Activated naive CD4-positive, alpha-beta T cell treated with anti-CD3 and anti-CD28 coated beads, Interleukin-2, amount 50 U/mL, for 72 hours (primary cell): ENCODE measurements around the gene CDHR1. TPM values are rescaled to one million over a fixed set of nuclear protein-coding genes. Genes with fewer than 3 reads are reported as not detected.

Experiments used
- ATAC-seq, 2 donors: fragments of 150-1000 bp; cut with Tn5 transposase; 2 replicates each; pipeline ENCODE4 v1.10.0; 2021; ENCODE audit warnings: mild to moderate bottlenecking in 2 of 2, moderate library complexity in 2 of 2
- DNase-seq, 2 donors: peaks; one replicate each; pipeline ENCODE4 v3.0.0; 2021 to 2022; ENCODE audit warnings: low spot score in 2 of 2
- H3K27ac Mint-ChIP-seq, 2 donors: one replicate each; pipeline ENCODE4 v1.8.0; 2022; ENCODE audit warnings: mild to moderate bottlenecking in 2 of 2, mixed read lengths in 2 of 2
- H3K36me3 Mint-ChIP-seq, 2 donors: one replicate each; pipeline ENCODE4 v1.8.0; 2022; ENCODE audit warnings: mixed read lengths in 2 of 2
- H3K9me3 Mint-ChIP-seq, 2 donors: one replicate each; pipeline ENCODE4 v1.8.0; 2022; ENCODE audit warnings: mixed read lengths in 2 of 2
- total RNA-seq, 2 donors: library from RNA; stranded (reverse); gene quantifications; one replicate each; pipeline ENCODE4 v1.2.3, GENCODE V29; 2022

CDHR1 gene
- total RNA-seq, 2 donors from 2014 or later = 0.64 to 1.1 TPM

DNA sequence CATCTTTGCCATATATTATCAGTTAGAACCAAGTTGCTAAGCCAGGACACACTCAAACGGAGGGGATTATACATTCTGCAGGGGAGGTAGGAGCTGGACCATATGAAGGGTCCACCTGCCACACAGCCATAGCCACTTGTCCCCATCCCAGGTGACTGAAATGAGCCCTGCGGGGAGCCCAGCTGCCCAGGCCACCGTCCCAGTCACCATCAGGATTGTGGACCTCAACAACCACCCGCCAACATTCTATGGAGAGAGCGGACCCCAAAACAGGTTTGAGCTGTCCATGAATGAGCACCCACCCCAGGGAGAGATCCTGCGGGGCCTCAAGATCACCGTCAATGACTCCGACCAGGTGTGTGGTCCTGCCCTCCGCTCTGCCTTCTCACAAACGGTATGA, 13.7 kb downstream of the CDHR1 start:
- no peak overlapping the region for H3K27ac Mint-ChIP-seq
- DNase-seq = no peak
- no peaks in the 10 kb centered on the region for H3K9me3 Mint-ChIP-seq
- ATAC-seq = no peak
- H3K36me3 Mint-ChIP-seq = no peaks in the 10 kb centered on the region

DNA sequence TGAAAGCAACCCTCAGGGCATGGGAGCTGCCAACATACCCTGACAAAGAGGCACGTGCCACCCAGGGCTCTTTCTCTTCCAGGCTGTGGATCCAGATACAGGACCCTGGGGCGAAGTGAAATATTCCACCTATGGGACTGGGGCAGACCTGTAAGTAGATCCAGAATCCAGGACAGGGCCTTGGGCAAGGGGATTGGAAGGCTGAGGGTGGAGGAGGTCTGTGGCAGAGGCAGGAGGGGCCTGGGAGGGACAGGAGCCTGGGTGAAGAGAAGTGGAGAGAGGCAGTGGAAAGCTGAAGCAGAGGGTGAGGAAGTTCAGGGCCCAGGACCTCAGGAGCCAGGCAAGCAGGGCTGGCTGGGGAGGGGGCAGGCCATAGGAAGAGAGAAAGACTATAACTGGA, 17.2 kb downstream of the CDHR1 start:
- no peak for DNase-seq
- Mint-ChIP-seq H3K27ac (no peak overlapping the region), H3K9me3 (no peaks in the 10 kb centered on the region), H3K36me3 (no peaks in the 10 kb centered on the region)
- no peak for ATAC-seq

DNA sequence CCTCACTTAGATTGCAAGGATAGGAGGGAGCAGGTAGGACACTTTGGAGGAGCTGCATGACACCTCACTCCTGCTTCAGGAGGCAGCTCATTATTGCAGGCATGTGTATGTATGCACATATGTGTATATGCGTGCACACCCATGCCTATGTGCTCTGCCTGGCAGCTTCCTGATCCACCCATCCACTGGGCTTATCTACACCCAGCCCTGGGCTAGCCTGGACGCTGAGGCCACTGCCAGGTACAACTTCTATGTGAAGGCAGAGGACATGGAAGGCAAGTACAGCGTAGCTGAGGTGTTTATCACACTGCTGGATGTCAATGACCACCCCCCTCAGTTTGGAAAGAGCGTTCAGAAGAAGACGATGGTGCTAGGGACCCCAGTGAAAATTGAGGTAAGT, 17.7 kb downstream of the CDHR1 start:
- ATAC-seq (no peak), DNase-seq (no peak)
- Mint-ChIP-seq H3K36me3 (no peaks in the 10 kb centered on the region), H3K27ac (no peak overlapping the region), H3K9me3 (no peaks in the 10 kb centered on the region)

DNA sequence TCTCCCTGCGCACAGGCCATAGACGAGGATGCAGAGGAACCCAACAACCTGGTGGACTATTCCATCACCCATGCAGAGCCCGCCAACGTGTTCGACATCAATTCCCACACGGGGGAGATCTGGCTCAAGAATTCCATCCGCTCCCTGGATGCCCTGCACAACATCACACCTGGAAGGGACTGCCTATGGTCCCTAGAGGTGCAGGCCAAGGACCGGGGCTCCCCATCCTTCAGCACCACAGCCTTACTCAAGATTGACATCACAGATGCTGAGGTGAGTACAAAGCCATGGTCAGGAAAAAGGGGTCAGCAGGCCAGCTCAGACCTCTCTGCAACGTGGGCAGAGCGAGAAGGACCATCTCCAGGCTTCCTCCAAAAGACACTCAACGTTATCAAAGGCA, 18.7 kb downstream of the CDHR1 start:
- no peaks in the 10 kb centered on the region for H3K9me3 Mint-ChIP-seq
- no peaks in the 10 kb centered on the region for H3K36me3 Mint-ChIP-seq

DNA sequence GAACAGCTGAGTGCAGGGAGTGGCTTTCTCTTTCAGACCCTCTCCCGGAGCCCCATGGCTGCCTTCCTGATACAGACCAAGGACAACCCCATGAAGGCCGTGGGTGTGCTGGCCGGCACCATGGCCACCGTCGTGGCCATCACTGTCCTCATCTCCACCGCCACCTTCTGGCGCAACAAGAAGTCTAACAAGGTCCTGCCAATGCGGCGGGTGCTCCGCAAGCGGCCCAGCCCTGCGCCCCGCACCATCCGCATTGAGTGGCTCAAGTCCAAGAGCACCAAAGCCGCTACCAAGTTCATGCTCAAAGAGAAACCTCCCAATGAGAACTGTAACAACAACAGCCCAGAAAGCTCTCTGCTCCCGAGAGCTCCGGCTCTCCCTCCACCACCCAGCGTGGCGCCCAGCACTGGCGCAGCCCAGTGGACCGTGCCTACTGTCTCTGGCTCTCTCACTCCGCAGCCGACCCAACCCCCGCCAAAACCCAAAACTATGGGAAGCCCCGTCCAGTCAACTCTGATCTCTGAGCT, 19.8 kb downstream of the CDHR1 start:
- Mint-ChIP-seq H3K27ac (peak overlapping the region in 1 of 2 donors; percentile 44), H3K9me3 (peaks cover under 1% of the 10 kb centered on the region in 2 donors), H3K36me3 (peaks cover 0 to 1% of the 10 kb centered on the region in 2 donors)
- ATAC-seq (peak in 1 of 2 donors; percentile 33), DNase-seq (no peak)

More for the DNA sequence above, 18.7 kb downstream of the CDHR1 start:
- DNase-seq (no peak), ATAC-seq (no peak)
- no peak overlapping the region for H3K27ac Mint-ChIP-seq

DNA sequence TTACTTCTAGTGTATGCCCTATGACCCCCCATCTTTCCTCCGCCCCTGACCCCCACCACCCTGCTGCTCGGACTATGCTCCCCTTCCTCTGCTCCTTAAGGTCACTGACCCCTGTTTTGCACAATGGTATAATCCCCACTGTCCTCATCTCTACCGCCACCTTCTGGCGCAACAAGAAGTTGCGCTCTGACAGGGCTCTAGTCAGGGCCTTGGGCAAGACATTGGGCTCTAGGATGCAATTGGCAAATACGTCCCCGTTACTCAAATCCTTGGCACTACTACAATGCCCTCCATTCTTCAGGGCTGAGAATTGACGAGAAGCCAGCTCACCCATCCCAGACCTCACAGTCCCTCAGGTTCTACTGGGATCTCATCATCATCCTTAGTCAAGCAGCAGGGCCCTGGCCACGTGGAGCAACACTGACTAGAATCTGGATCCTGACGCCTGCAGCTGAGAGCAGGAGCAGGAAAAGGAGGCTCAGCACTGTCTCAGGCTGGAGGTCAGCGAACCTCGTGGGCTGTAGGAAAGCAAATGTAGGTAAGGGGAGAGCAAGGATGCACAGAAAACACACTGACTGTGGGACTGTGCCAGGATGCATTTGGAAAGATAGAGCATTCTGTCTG, 20.4 kb downstream of the CDHR1 start:
- no peak overlapping the region for H3K27ac Mint-ChIP-seq
- DNase-seq (peak in 1 of 2 donors; percentile 64), ATAC-seq (peak; percentile 80 to 83)
- peaks cover 5 to 6% of the 10 kb centered on the region in 2 donors for H3K36me3 Mint-ChIP-seq
- H3K9me3 Mint-ChIP-seq = peaks cover 6% of the 10 kb centered on the region in 2 donors

DNA sequence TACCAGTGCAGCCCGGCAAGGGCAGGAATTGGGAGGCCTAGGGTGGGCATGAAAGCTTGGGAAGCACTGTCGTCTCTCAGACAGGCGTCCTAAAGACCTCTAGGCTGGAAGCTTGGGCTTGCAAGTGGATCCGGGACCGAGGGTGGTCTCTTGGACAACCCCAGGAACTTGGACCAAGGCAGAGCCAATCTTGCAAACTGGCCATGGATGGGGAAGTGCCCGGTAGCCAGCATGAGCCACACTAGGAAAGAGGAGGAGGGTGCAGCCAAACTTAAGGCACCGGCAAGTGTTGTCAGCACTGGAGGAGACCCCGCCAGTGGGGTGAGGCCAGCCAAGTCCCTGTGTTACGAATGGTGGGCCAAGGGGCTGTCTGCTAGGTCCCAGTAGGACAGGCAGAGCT, 22.5 kb downstream of the CDHR1 start:
- Mint-ChIP-seq H3K9me3 (peaks cover 6% of the 10 kb centered on the region in 2 donors), H3K27ac (no peak overlapping the region), H3K36me3 (peaks cover 5 to 6% of the 10 kb centered on the region in 2 donors)
- DNase-seq (no peak), ATAC-seq (no peak)

DNA sequence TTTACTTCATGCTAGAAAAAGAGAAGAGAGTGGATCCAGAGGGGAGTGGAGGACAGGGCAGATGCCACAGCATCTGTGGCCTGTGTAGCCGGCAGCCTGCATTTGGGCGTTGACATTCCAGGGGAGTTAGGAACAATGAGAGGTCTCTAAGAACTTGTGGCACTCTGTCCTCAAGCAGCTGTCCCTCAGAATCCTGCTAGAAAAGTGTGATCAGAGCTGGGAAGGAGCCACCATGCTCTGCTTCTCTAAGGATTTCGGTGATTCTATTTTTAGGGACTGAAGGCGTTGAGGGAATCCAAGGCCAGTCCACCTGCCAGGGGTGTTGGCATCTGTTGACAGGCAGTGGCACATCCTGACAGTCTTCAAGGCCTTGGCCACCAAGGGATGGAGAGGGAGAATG, 23.4 kb downstream of the CDHR1 start:
- H3K9me3 Mint-ChIP-seq = peaks cover 6% of the 10 kb centered on the region in 2 donors
- no peak for ATAC-seq
- peaks cover 5 to 6% of the 10 kb centered on the region in 2 donors for H3K36me3 Mint-ChIP-seq

DNA sequence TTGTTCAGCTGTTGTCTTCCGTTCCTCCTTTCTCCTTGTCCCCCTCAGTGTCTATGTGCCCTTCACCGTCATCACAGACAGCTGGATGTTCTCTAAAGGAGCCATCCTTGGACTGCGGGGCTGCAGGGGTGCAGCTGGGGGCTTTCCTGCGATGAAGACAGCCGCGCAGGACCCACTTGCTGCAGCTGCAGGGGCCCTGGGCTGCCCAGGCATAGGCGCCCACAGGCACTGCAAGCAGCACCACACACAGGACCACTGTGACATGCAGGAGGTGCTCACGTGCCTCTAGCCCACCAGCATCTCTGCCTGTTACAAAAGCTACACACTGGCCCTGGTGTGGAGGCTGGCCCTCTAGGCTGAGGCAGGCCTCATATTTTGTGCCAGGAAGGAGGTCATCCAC, 27.6 kb downstream of the CDHR1 start:
- ATAC-seq = no peak
- peaks cover 6% of the 10 kb centered on the region in 2 donors for H3K9me3 Mint-ChIP-seq
- H3K36me3 Mint-ChIP-seq = peaks cover 5 to 6% of the 10 kb centered on the region in 2 donors
- no peak for DNase-seq
- no peak overlapping the region for H3K27ac Mint-ChIP-seq

More for the DNA sequence above, 23.4 kb downstream of the CDHR1 start:
- H3K27ac Mint-ChIP-seq = no peak overlapping the region
- no peak for DNase-seq

DNA sequence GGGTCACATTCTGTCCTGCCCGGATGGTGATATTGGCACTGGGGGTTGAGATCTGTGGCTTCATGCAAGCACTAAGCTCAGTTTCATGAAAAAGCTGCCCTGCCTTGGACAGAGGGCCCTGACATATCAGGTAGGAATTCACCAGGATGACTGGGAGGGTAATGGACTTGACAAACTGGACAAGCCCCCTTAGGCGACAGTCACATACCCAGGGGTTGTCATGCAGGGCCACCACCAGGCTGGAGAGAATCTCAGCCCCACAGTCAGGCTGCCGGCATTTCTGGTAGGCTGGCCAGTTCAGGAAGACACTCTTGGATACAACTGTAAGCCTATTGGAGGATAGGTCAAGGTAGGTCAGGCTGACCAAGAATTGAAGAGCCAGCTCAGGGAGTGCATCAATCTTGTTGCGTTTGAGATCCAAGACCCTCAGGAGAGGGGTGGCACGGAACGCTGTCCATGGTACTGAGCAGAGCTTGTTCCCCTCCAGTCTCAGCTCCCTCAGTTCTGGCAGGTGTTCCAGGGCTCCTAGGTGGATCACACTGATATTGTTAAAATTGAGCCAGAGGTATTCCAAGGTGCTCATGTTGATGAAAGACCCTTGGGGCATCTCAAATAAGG, 30.2 kb downstream of the CDHR1 start:
- no peak for ATAC-seq
- Mint-ChIP-seq H3K9me3 (peaks cover 1 to 2% of the 10 kb centered on the region in 2 donors), H3K36me3 (peaks cover under 1% of the 10 kb centered on the region in 2 donors)

DNA sequence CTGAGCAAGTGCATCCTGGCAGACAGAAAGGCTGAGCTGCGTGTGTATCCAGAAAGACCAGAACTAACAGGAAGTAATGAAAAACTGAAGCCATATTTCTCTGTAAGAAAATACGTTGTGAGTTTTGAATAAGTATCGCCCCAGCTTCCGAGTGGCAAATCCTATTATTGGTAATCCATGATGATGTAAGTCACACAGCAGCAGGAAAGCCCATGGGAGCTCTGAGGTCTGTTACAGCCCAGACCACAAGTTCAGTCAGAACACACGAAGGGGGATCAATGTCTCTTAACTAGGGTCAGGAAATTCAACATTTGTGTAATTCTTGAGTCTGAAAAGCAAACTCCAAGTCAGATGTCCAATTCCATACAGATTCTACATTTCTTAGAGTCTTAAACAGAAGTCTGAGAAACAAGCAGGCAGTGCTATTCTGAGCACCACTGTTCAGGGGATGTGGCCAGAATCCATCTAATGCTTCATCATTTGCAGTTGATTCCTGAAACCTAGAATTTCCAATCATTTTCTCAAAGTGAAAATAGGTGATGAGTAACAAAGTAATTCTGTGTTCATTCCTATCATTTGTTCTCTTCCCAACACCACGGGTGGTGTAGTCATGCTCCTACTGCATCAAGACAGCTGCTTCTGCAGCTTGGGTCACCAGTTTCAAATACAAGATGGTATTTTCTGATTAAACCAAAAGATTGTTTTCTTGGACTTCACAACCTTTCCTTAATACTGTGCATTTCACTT, 31.3 kb downstream of the CDHR1 start, which contains the start of gene LRIT2:
Gene LRIT2, minus strand, starts transcription at position 118 of the 747 bp plus-strand sequence. Its CDS starts 24 bp downstream, at position 94.
- Mint-ChIP-seq H3K27ac (no peak within 1 kb of the TSS), H3K36me3 (no peaks in the 10 kb centered on the region)

More for the DNA sequence above, 30.2 kb downstream of the CDHR1 start:
- DNase-seq = no peak
- no peak overlapping the region for H3K27ac Mint-ChIP-seq

DNA sequence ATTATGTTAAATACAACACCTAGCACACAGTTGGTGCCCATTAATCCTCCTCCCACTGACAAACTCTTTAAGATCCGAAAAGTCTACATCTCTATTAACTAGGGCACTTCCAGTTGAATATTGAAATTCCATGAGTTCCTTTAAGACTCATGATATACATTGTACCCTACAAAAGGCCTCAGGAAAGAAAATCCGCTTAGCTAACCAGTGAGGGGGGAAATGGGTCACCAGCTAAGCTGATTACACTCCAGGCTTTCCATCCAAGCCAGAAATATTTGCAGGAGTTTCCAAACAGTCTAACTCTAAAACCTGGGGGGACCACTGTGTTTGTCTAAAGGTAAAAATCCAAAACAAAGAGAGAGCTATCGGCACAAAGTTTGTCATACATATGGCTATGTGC, 32.3 kb downstream of the CDHR1 start:
- ATAC-seq = no peak
- no peak for DNase-seq
- Mint-ChIP-seq H3K36me3 (no peaks in the 10 kb centered on the region), H3K27ac (no peak overlapping the region), H3K9me3 (no peaks in the 10 kb centered on the region)

More for the DNA sequence above, 31.3 kb downstream of the CDHR1 start, which contains the start of gene LRIT2:
- H3K9me3 Mint-ChIP-seq = no peaks in the 10 kb centered on the region
- no peak for DNase-seq
- ATAC-seq = no peak

DNA sequence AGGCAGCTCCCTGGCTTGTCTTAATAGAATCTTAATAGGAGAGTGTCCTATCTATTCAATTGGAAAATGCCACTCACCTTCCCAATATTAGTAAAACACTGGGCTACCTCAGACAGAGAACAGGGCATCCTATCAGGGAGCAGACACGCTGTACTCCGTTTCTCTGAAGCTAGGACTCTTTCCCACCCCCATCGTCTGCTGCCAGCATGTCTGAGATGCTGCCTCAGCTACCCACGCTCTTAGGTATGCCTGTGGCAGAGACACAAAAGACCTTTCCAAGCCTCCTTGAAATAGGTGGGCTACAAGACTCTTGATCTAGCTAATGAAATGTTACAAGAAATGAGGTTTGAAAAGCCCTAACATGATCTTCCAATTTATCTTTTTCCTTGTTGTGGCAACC, 33.5 kb downstream of the CDHR1 start:
- no peak for ATAC-seq
- Mint-ChIP-seq H3K27ac (no peak overlapping the region), H3K36me3 (no peaks in the 10 kb centered on the region), H3K9me3 (no peaks in the 10 kb centered on the region)
- no peak for DNase-seq

DNA sequence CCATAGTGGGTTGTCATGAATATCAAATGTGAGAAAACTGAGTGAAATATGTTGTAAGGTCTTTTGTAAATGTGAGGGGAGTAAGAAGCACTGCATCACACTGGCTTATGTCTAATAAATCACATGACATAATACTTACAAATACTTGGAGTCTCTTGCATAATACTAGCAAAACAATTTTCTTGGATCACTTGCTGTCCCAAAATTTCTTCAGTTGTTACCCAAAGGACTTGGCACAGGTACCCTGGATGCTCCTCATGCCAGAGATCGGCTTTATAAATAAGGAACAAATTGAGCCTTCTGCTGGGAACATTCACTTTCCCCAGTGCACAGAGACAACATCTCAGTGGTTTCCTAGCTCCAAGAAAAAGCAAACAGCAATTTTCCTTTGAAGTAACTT, 36.0 kb downstream of the CDHR1 start:
- Mint-ChIP-seq H3K9me3 (no peaks in the 10 kb centered on the region), H3K36me3 (no peaks in the 10 kb centered on the region)
- no peak for ATAC-seq

DNA sequence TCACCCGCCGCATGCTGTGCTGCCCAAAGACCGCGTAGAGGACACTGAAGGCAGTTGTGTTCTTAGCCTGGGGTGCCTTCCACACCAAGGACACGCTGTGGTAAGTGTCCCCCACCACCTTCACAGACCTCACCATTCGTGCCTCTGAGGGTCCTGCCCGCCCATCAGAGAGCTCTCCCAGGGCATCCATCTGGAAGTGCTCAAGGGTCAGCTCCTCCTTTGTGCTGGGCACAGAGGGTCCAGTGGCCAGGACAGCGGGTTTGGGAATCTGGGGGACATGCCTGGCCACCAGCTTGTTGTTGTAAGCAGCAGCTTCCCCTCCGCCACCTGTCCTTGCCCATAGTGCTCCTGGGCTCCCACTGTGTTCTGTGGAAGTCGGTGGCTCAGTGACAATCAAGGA, 38.0 kb downstream of the CDHR1 start:
- no peak for ATAC-seq
- H3K9me3 Mint-ChIP-seq = no peaks in the 10 kb centered on the region
- no peak overlapping the region for H3K27ac Mint-ChIP-seq
- no peaks in the 10 kb centered on the region for H3K36me3 Mint-ChIP-seq
- DNase-seq = no peak

More for the DNA sequence above, 36.0 kb downstream of the CDHR1 start:
- H3K27ac Mint-ChIP-seq = no peak overlapping the region
- DNase-seq = no peak

DNA sequence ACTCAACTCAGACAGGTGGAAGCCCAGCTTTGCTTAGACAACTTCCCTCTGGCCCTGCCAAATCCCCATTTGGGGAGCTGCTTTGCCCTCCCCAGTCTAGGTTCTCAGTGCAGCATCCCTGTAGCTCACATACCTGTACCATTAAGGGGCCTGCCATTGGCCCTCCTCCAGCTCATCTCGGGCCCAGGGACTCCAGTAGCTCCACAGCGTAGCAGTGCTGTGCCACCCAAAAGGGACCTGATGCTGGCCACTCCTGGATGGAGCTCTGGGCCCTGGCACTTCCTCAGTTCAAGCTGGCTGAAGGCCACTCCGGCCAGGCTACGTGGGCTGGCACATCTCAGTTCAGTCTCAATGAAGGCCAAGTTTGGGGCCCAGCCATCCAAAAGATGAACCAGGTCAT, 39.6 kb downstream of the CDHR1 start:
- DNase-seq = no peak
- H3K9me3 Mint-ChIP-seq = no peaks in the 10 kb centered on the region
- ATAC-seq = no peak
- H3K36me3 Mint-ChIP-seq = no peaks in the 10 kb centered on the region
- H3K27ac Mint-ChIP-seq = no peak overlapping the region

DNA sequence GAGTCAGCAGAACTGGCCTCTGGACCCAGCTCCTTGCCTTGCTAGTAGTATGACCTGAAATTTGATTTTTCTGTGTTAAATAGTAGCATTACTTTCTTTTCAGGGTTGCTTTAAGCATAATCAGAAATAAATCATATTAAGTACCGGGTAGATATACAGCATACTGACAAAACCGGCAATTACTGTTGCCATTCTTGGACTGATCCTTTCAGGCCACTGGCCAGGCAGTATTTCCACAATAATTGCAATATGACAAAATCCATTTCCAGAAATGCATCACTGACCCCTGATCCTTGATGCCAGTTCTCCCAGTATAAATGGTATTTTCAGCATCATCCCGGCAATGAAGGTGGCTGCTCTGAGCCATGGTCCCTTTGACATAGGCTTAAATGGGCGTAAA, 40.1 kb downstream of the CDHR1 start:
- no peaks in the 10 kb centered on the region for H3K9me3 Mint-ChIP-seq
- DNase-seq (no peak), ATAC-seq (no peak)
- H3K36me3 Mint-ChIP-seq = no peaks in the 10 kb centered on the region
- H3K27ac Mint-ChIP-seq = no peak overlapping the region
